Measurements from ENCODE around the gene MAP3K9. TPM values are rescaled to one million over a fixed set of nuclear protein-coding genes. Genes with fewer than 3 reads are reported as not detected.
"Not testable (repeated sequence)": the region's sequence is repeated elsewhere in the genome, so short reads cannot be mapped to it uniquely, and the experiment has no call there.

MAP3K9 gene
- total and polyA plus RNA-seq, 4 donors: 2.3 to 14.0 (median 4.3) TPM

GRCh38 chr14:70856851-70857495 lies 47.7 kb upstream of the MAP3K9 start:
- Histone ChIP-seq H3K27me3 (ENCODE audit: control insufficient read depth in 3 of 3, insufficient read depth in 3 of 3, low read length in 2 of 3) (no peaks in the 10 kb centered on the region), H3K4me1 (ENCODE audit: control insufficient read depth in 5 of 5, insufficient read depth in 5 of 5, low read length in 5 of 5) (no peaks in the 10 kb centered on the region), H3K36me3 (ENCODE audit: control insufficient read depth in 4 of 4, insufficient read depth in 4 of 4, low read length in 4 of 4) (no peaks in the 10 kb centered on the region), H3K9me3 (ENCODE audit: control insufficient read depth in 4 of 4, insufficient read depth in 3 of 4, low read length in 3 of 4) (no peaks in the 10 kb centered on the region), H3K27ac (ENCODE audit: low read depth in 1 of 2, low read length in 1 of 2) (no peak overlapping the region), H3K4me3 (no peak overlapping the region), H3K9ac (ENCODE audit: insufficient read depth in 1 of 2, low read length in 2 of 2) (no peak overlapping the region)
- ATAC-seq (ENCODE audit: insufficient read depth, low FRiP score) (no peak), DNase-seq (no peak)
- TF ChIP-seq CTCF (IDR thresholded peaks at IDR 0.05; ENCODE audit: control extremely low read depth, extremely low read depth): no peak
- WGBS, 2 donors: 74 to 80% methylated on average over 2 of the region's 2 CpGs

DNA sequence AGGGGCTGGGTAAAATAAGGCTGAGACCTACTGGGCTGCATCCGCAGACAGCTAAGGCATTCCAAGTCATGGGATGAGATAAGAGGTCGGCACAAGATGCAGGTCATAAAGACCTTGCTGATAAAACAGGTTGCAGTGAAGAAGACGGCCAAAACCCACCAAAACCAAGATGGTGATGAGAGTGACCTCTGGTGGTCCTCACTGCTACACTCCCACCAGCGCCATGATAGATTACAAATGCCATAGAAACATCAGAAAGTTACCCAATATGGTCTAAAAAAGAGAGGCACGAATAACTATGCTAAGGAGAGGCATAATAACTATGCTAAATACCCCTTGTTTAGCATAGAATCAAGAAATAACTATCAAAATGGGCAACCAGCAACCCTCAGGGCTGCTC lies 46.2 kb upstream of the MAP3K9 start:
- DNase-seq (no peak), ATAC-seq (ENCODE audit: insufficient read depth, low FRiP score) (no peak)
- Histone ChIP-seq H3K4me3 (no peak overlapping the region), H3K36me3 (ENCODE audit: control insufficient read depth in 4 of 4, insufficient read depth in 4 of 4, low read length in 4 of 4) (no peaks in the 10 kb centered on the region), H3K9ac (ENCODE audit: insufficient read depth in 1 of 2, low read length in 2 of 2) (no peak overlapping the region), H3K9me3 (ENCODE audit: control insufficient read depth in 4 of 4, insufficient read depth in 3 of 4, low read length in 3 of 4) (no peaks in the 10 kb centered on the region), H3K27me3 (ENCODE audit: control insufficient read depth in 3 of 3, insufficient read depth in 3 of 3, low read length in 2 of 3) (no peaks in the 10 kb centered on the region), H3K4me1 (ENCODE audit: control insufficient read depth in 5 of 5, insufficient read depth in 5 of 5, low read length in 5 of 5) (no peaks in the 10 kb centered on the region), H3K27ac (ENCODE audit: low read depth in 1 of 2, low read length in 1 of 2) (no peak overlapping the region)
- no peak for TF ChIP-seq CTCF (IDR thresholded peaks at IDR 0.05; ENCODE audit: control extremely low read depth, extremely low read depth)
- WGBS, 2 donors: 76 to 83% methylated on average over 5 of the region's 5 CpGs

DNA sequence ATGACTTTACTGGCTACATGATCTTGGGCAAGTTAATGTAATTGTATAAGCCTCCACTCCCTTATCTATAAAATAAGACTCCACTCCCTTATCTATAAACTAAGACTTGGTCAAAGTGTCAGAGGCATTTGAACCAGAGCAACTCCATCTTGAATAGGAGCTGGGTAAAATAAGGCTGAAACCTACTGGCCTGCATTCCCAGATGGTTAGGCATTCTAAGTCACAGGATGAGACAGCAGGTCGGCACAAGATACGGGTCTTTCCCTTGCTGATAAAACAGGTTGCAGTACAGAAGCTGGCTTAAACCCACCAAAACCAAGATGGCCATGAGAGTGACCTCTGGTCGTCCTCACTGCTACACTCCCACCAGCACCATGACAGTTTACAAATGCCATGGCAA lies 44.3 kb upstream of the MAP3K9 start:
- not testable (repeated sequence) for H3K9ac ChIP-seq (ENCODE audit: insufficient read depth in 1 of 2, low read length in 2 of 2)

GRCh38 chr14:70847406-70848090 lies 38.2 kb upstream of the MAP3K9 start:
- WGBS, 2 donors: 92 to 93% methylated on average over 3 of the region's 3 CpGs
- H3K4me3 ChIP-seq: no peak overlapping the region
- no peak for TF ChIP-seq CTCF (IDR thresholded peaks at IDR 0.05; ENCODE audit: control extremely low read depth, extremely low read depth)
- peaks cover 0 to 4% (median 0%) of the 10 kb centered on the region in 3 donors for H3K27me3 ChIP-seq (ENCODE audit: control insufficient read depth in 3 of 3, insufficient read depth in 3 of 3, low read length in 2 of 3)
- H3K27ac ChIP-seq (ENCODE audit: low read depth in 1 of 2, low read length in 1 of 2): no peak overlapping the region
- no peak for DNase-seq
- ATAC-seq (ENCODE audit: insufficient read depth, low FRiP score): no peak
- no peaks in the 10 kb centered on the region for H3K9me3 ChIP-seq (ENCODE audit: control insufficient read depth in 4 of 4, insufficient read depth in 3 of 4, low read length in 3 of 4)
- no peaks in the 10 kb centered on the region for H3K36me3 ChIP-seq (ENCODE audit: control insufficient read depth in 4 of 4, insufficient read depth in 4 of 4, low read length in 4 of 4)
- H3K4me1 ChIP-seq (ENCODE audit: control insufficient read depth in 5 of 5, insufficient read depth in 5 of 5, low read length in 5 of 5): no peaks in the 10 kb centered on the region
- no peak overlapping the region for H3K9ac ChIP-seq (ENCODE audit: insufficient read depth in 1 of 2, low read length in 2 of 2)

More for the DNA sequence above, 44.3 kb upstream of the MAP3K9 start:
- not testable (repeated sequence) for H3K9me3 ChIP-seq (ENCODE audit: control insufficient read depth in 4 of 4, insufficient read depth in 3 of 4, low read length in 3 of 4); ATAC-seq (ENCODE audit: insufficient read depth, low FRiP score); H3K36me3 ChIP-seq (ENCODE audit: control insufficient read depth in 4 of 4, insufficient read depth in 4 of 4, low read length in 4 of 4); H3K27ac ChIP-seq (ENCODE audit: low read depth in 1 of 2, low read length in 1 of 2); DNase-seq; H3K27me3 ChIP-seq (ENCODE audit: control insufficient read depth in 3 of 3, insufficient read depth in 3 of 3, low read length in 2 of 3); H3K4me1 ChIP-seq (ENCODE audit: control insufficient read depth in 5 of 5, insufficient read depth in 5 of 5, low read length in 5 of 5); H3K4me3 ChIP-seq
- 94% methylated on average over 3 of the region's 3 CpGs for WGBS, 2 donors

Data from lung (tissue), 12 donors.